HG03135 (cell line): ENCODE data around the gene COL13A1.

Experiments
- ATAC-seq: cut with Tn5 transposase; IDR thresholded peaks from one replicate; pipeline ENCODE4 v1.9.1; 2021; ENCODE audit warnings: mild to moderate bottlenecking, moderate library complexity; ENCODE audit not compliant: unreplicated experiment

The COL13A1 gene

GRCh38 chr10:69818676-69819239, 17.1 kb downstream of the COL13A1 start:
- no peak for ATAC-seq

- ATAC-seq = no peak
These were observed 18.2 kb downstream of the COL13A1 start for GRCh38 chr10:69819716-69820506.

DNA sequence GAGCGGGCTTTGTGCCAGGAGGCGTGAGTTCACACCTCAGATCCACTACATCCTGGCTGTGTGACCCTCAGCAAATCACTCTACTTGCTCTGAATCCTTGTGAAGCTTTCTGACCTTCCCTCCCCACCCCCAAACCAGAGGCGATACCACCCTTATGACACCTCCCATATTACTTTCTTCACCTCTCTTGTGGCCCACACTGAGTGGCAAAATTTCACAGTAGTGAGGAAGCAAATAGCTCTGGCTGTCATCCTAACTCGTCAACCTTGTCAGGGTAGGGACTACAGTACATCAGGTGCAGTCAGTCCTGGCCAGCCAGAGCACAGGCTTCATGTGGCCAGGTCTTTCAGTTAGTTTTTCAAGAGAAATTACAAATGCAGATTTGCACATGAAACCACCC, 19.1 kb downstream of the COL13A1 start:
- ATAC-seq = no peak

DNA sequence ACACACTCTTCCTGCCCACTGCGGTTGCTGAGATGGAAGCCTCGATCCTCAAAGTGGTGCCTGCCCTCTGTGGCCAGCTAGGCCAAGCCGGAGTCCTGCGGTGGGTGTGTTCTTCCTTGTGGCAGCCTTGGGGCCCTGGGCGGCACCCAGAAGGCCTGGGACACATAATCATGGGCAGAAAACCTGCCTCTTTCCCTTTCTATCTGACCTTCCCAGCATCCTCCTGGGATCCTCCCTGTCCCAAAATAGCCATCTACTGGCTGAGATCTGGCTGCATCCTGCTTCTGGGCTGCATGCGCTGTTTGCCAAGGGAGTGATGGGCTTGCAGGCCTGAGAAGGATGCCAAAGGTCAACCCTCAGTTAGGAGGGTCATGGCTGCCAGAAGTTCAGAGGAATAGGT, 23.9 kb downstream of the COL13A1 start:
- no peak for ATAC-seq

DNA sequence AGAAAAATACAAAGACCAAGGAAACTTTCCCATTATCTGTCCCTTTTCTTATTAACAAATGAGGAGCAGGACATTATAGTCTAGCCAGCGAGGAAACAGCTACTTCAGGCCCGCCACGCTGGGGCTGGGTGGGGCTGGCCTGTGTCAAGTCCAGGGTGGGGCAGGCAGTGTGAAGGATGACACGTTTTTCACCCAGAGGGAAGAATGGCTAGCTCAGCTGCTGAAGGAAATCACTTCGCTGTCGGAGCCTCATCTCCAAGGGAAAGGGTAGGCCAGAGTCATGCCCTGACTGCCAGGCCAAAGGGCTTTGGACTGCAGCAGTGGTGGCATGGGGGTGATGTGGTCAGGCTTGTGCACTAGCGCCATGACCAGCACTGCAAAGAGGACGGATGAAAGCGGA, 24.4 kb downstream of the COL13A1 start:
- no peak for ATAC-seq

DNA sequence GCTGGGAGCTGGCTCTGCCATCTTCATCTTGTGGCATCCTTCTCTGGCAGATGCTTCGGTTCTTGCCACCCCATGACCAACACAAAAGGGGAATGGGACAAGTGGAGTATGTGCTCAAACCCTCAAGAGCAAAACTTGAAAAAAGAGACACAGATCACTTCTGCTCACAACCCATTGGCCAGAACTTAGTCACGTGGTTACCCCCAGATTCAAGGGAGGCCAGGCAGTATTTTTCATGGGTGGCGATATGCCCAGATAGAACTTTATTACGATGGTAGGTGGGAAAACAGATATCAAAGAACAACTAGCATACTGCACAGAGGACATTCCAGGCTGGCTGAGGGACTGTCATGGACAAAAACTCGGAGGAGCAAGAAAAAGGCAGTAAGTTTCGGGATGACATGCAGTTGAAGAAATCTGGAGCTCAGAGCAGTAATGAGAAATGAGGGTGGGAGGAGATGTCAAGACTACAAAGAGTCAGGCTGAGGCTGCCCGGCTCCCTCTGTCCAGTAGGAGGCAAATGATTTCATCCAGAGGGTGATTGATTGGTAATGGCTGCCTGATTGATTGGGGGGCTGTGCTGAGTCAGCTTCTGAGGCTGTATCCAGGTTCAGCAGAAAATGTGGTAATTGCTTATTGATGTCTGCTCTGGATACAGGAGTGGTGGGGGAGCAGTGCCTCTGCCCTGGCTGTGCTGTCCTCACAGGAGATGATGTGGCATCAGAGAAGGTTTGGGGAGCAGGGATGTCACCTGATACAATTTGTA, 25.3 kb downstream of the COL13A1 start:
- no peak for ATAC-seq

DNA sequence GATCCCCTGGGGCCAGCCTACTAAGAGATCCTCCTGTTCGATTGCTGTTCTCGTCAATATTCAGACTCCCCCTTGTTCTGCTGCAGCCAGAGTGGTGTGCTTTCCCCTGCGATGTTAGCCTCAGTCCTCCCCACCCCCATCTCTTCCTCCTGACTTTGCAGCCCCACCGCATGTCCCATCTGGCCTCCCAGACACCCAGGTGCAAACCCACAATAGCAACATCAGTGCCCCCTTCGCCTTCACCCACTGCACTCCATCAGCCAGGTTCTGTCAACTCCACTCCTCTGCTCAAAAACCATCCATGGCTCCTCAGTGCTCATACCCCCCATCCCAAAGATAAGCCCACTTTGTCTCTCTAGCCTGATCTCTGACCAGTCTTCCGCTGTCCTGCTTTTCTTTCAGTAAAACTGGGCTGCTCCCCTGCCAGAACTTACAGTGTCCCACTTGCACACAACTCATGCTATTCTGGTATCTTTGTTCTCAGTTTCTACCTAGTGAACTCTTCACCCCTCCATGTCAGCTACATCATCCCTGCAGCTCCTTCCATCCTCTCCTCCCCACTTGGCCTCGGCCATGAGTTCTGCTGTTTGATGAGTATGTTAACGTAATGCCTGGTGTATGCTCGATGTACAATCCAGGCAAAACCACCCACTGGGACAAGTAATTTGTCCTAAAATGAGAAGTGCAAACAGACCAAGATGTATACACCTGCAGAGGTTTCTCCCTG, 26.6 kb downstream of the COL13A1 start:
- no peak for ATAC-seq

DNA sequence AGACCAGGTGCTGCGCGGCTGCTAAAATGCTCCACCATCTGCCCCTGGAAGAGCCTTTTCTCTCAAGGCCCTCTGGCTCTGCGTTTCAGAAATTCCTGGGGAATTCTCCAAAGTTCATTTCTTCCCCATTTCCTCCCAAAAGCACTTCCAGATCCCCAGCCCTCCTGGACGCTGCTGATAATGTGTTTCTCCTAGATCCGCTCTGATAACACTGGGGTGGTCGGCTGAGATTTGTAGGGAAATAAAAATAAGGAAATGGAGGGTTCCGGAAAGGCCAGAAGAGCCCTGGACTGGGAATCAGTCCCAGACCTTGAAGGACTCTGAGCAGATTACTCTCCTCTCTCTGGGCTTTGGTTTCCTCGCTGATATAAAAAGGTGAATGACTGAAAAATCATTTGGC, 28.1 kb downstream of the COL13A1 start:
- ATAC-seq = no peak

DNA sequence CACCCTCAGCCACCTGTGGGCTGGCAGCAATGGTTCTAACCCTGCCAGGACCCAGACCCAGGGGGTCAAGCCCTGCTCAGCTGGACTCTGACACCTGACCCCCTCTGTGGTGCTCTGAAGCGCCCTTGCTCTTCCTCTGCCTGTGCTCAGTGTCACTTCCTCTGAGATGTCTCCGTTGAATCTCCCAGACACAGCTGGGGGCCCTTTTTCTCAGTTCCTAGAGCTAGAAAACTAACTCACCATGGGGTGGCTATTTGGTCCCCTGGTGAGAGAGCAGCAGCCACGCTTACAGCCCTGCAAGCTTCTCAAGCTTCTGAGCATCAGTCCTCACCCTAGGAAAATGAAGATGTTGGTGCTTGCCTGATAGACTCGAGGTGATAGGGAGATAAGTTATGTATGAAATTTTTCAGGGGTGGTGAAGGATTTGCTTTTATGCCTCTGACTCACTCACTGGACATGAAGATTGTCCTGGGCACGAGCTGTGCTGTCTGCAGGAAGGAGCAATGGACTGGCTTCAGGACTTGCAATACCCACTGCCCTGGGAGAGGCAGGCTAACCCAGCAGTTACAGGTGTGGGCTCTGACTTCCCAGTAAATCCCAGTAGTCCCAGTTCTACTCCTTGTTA, 29.6 kb downstream of the COL13A1 start:
- ATAC-seq = no peak

DNA sequence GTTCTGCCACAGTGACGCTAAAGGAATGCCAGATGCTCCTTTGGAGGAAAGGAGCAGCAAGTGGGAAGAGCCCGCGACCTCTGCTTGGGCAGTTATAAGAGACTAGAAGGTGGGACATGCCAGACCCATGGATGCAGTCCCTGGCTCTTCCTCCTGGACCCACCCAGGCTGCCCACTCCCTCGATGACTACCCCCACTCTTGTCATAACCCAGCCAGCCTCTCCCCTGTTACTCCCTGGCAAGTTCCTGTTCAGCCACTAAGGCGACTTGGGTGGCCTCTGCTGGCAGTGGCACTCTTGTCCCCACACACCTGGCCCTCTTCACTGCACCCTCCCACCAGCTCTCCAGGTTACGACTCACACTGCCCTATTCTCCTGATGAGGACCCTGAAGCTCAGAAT, 33.5 kb downstream of the COL13A1 start:
- no peak for ATAC-seq

GRCh38 chr10:69835875-69836730, 34.4 kb downstream of the COL13A1 start:
- ATAC-seq = no peak

DNA sequence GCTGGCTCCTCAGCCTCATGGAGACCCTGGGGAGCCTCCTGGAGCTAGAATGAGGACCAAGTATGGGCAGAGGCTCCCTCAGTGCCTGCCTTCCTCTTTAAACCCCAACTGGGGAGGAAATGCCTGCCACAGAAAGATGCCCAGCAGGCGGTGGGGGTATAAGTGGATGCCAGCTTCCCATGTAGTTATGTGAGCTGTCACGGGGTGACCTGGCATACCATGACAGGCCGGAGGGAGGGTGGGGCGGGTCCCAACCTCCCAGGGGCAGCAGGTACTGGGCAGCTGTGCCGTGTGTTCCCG, 35.0 kb downstream of the COL13A1 start:
- no peak for ATAC-seq

DNA sequence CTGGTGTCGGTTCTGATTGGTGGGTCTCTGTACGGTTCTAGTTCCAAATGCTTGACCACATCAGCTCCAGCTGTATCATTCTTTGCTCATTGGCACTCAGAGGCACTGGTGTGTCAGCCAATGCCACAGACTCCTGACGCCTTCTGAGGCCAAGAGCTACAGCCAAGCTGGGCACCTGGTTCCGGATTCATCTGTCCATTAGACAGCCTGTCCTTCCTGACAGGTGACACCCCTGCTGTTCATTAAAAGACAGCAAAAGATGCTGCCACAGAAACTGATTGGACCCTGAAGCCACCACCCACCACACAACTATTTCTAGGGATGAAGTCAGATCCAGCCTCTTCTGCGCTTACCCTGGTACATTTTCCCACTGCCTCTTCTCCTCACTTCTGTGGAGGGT, 35.6 kb downstream of the COL13A1 start:
- no peak for ATAC-seq

GRCh38 chr10:69838418-69838817, 36.7 kb downstream of the COL13A1 start:
- ATAC-seq = no peak

DNA sequence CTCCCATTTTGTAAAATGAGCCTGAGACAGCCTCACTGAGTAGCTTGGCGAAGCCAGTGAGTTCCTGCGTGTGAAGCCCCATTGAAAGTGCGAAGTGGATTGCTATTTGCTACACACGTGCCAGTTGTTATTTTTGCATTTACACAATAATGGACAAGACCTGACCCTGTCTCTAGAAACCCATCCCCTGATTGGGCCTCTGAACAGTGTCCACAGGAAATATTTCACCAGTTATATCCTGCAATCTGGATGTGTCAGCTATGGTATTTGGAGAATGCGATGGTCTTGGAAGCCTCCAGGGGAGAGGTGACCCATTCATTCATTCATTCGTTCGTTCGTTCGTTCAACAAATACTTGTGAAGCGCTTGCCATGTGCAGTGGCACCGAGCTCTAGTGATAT, 37.1 kb downstream of the COL13A1 start:
- ATAC-seq = no peak

- no peak for ATAC-seq
These were observed 38.1 kb downstream of the COL13A1 start for GRCh38 chr10:69839696-69840345.

DNA sequence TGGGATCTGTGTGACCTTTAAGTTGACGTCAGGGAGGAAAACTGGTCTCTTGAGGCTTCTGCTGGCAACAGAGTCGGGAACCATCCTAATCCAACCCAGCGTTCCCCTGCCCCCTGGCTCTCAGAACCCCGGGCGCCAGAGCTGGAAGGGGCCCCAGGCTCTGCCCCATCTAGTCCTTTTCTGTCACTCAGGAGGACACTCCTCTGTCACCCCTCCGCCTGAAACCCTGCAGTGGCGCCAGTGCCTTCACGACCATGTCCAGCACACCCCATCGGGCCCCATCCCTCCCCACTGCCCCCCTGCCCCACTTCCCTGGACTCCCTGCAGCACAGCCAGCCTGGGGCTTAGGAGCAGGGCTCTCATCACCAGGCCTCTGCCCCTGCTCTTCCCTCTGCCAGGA, 39.1 kb downstream of the COL13A1 start:
- no peak for ATAC-seq

DNA sequence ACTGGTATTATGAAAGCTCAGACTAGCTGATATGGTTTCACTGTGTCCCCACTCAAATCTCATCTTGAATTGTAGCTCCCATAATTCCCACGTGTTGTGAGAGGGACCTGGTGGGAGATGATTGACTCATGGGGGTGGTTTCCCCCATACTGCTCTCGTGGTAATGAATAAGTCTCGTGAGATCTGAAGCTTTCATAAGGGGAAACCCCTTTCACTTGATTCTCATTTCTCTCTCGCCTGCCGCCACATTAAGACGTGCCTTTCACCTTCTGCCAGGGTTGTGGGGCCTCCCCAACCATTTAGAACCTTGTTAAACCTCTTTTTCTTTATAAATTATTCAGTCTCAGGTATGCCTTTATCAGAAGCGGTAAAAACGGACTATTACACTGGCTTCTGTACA, 40.3 kb downstream of the COL13A1 start:
- no peak for ATAC-seq

DNA sequence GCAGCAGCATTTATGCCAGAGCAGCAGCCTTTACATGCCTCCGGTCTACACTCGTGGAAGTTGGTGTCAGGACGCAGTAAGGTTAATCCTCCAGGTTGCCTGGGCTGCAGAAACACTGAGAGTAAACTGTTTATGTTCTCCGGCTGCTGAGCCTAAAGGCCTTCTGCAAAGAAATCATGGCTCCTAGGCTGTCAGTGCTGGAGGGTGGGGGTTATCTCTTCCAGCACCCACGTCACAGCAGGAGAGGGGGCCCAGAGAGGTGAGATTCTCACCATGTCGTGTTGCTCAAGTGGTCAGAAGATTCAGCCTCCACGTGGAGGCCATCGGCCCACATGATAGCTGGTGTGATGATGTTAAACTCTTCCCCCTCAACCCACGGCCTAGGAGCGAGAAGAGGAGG, 41.2 kb downstream of the COL13A1 start:
- no peak for ATAC-seq

DNA sequence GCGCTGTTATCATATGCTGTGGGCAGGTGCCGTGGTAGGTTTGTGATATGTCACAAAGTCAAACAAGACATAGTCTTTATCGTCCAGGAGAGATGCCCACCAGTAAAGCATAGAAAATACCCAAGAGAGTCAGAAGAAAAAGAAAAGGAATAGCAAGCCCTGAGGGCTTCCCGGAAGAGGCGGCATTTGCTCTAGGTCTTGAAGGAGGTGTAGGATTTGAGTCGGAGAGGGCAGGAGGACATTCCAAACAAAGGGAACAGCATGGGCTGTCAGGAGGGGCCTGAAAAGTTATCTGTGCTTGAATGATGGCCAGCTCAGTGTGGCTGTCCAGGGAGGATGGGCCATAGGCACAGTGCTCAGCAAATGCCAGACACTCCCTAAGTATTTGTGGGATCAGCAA, 42.2 kb downstream of the COL13A1 start:
- ATAC-seq = no peak
